ENCODE results near the gene DOCK1.

Gene DOCK1

GRCh38 chr10:127385066-127385465 lies 479.8 kb downstream of the DOCK1 start:
- Histone ChIP-seq H3K4me1 (ENCODE audit: insufficient read depth, low read length) (no peaks in the 10 kb centered on the region), H3K9me3 (ENCODE audit: insufficient read depth, low read length, severe bottlenecking) (no peaks in the 10 kb centered on the region), H2AFZ (ENCODE audit: low read depth, low read length) (no peak overlapping the region), H3K4me3 (ENCODE audit: low read depth in 1 of 2, low read length in 2 of 2) (no peak overlapping the region), H3K36me3 (ENCODE audit: insufficient read depth, low read length) (no peaks in the 10 kb centered on the region), H3K9ac (ENCODE audit: low read depth, low read length) (no peak overlapping the region), H3K27ac (ENCODE audit: low read length) (no peak overlapping the region), H4K20me1 (ENCODE audit: insufficient read depth, low read length) (no peaks in the 10 kb centered on the region), H3K4me2 (ENCODE audit: insufficient read depth, low read length) (no peak overlapping the region), H3K79me2 (ENCODE audit: insufficient read depth, low read length) (no peaks in the 10 kb centered on the region), H3K27me3 (ENCODE audit: insufficient read depth, low read length, poor library complexity) (no peaks in the 10 kb centered on the region)
- no peak for TF ChIP-seq EZH2 (IDR thresholded peaks at IDR 0.05; ENCODE audit: borderline replicate concordance, low read depth, low read length, severe bottlenecking)
- TF ChIP-seq, protein P1, sequence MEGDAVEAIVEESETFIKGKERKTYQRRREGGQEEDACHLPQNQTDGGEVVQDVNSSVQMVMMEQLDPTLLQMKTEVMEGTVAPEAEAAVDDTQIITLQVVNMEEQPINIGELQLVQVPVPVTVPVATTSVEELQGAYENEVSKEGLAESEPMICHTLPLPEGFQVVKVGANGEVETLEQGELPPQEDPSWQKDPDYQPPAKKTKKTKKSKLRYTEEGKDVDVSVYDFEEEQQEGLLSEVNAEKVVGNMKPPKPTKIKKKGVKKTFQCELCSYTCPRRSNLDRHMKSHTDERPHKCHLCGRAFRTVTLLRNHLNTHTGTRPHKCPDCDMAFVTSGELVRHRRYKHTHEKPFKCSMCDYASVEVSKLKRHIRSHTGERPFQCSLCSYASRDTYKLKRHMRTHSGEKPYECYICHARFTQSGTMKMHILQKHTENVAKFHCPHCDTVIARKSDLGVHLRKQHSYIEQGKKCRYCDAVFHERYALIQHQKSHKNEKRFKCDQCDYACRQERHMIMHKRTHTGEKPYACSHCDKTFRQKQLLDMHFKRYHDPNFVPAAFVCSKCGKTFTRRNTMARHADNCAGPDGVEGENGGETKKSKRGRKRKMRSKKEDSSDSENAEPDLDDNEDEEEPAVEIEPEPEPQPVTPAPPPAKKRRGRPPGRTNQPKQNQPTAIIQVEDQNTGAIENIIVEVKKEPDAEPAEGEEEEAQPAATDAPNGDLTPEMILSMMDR (IDR thresholded peaks at IDR 0.05; ENCODE audit: borderline replicate concordance, extremely low read depth, low read length, poor library complexity, severe bottlenecking): no peak
- no peak for ATAC-seq (ENCODE audit: insufficient read depth, low read depth)
- no peak for DNase-seq

DNA sequence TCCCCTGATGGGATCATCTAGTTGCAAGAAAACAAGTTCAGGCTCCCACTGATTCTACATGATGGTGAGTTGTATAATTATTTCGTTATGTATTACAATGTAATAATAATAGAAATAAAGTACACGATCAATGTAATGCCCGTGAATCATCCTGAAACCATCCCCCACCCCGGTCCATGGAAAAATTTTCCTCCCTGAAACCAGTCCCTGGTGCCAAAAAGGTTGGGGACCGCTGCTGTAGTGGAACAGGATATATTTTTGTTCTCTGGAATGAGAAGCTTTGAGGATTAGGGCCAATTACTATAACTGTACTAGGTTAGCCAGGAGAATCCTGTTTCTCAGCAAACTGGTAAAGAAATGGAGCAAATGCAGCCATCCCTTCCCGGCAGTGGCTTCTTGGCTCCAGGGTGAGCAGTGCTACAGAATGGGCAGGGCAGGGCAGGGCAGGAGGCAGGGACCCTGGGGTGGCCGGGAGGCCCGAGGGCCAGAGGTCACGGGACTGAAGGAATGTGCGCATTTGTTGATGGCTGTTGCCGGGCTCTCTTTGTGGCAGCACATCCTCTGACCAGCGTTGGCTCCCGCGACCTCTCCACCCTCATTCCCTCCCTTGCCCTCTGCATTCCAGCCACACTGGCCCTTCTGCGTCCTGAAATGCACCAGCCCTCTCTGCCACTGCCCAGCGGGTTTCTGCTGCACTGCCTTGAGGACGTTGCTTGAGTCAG lies 481.5 kb downstream of the DOCK1 start:
- no peak for ATAC-seq (ENCODE audit: insufficient read depth, low read depth)

DNA sequence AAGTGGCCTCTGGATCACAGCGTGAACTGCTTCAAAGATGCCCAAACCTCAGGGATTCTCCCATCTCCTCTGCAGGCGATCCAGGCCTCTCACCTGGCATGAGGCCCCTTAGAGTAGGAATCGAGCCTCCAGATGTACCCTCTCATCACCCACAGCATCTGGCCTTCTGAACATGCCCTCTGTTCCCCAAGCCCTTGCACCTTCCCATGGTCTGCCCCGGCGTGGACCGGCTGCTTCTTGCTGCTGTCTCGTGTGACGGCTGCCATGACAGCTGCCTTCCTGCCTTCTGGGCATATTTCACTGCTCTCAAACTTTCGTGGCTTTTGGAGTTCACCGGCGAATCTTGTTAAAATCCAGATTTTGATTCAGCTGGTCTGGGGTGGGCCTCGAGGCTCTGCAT lies 486.6 kb downstream of the DOCK1 start:
- no peaks in the 10 kb centered on the region for H4K20me1 ChIP-seq (ENCODE audit: insufficient read depth, low read length)
- TF ChIP-seq, protein P1 (IDR thresholded peaks at IDR 0.05; ENCODE audit: borderline replicate concordance, extremely low read depth, low read length, poor library complexity, severe bottlenecking): no peak
- TF ChIP-seq EZH2 (IDR thresholded peaks at IDR 0.05; ENCODE audit: borderline replicate concordance, low read depth, low read length, severe bottlenecking): no peak
- no peak for DNase-seq
- H3K9ac ChIP-seq (ENCODE audit: low read depth, low read length): no peak overlapping the region
- H3K4me3 ChIP-seq (ENCODE audit: low read depth in 1 of 2, low read length in 2 of 2): no peak overlapping the region
- H3K9me3 ChIP-seq (ENCODE audit: insufficient read depth, low read length, severe bottlenecking): no peaks in the 10 kb centered on the region
- no peak for ATAC-seq (ENCODE audit: insufficient read depth, low read depth)
- H3K27me3 ChIP-seq (ENCODE audit: insufficient read depth, low read length, poor library complexity): no peaks in the 10 kb centered on the region
- no peak overlapping the region for H2AFZ ChIP-seq (ENCODE audit: low read depth, low read length)
- no peaks in the 10 kb centered on the region for H3K36me3 ChIP-seq (ENCODE audit: insufficient read depth, low read length)
- no peaks in the 10 kb centered on the region for H3K79me2 ChIP-seq (ENCODE audit: insufficient read depth, low read length)
- H3K4me1 ChIP-seq (ENCODE audit: insufficient read depth, low read length): no peaks in the 10 kb centered on the region
- H3K4me2 ChIP-seq (ENCODE audit: insufficient read depth, low read length): no peak overlapping the region
- no peak overlapping the region for H3K27ac ChIP-seq (ENCODE audit: low read length)

More for the DNA sequence above, 481.5 kb downstream of the DOCK1 start:
- H3K9me3 ChIP-seq (ENCODE audit: insufficient read depth, low read length, severe bottlenecking): no peaks in the 10 kb centered on the region
- no peaks in the 10 kb centered on the region for H4K20me1 ChIP-seq (ENCODE audit: insufficient read depth, low read length)
- H3K4me2 ChIP-seq (ENCODE audit: insufficient read depth, low read length): no peak overlapping the region
- H3K27ac ChIP-seq (ENCODE audit: low read length): no peak overlapping the region
- no peak overlapping the region for H2AFZ ChIP-seq (ENCODE audit: low read depth, low read length)
- H3K4me1 ChIP-seq (ENCODE audit: insufficient read depth, low read length): no peaks in the 10 kb centered on the region
- TF ChIP-seq, protein P1 (IDR thresholded peaks at IDR 0.05; ENCODE audit: borderline replicate concordance, extremely low read depth, low read length, poor library complexity, severe bottlenecking): no peak
- no peak for TF ChIP-seq EZH2 (IDR thresholded peaks at IDR 0.05; ENCODE audit: borderline replicate concordance, low read depth, low read length, severe bottlenecking)
- no peaks in the 10 kb centered on the region for H3K36me3 ChIP-seq (ENCODE audit: insufficient read depth, low read length)
- H3K79me2 ChIP-seq (ENCODE audit: insufficient read depth, low read length): no peaks in the 10 kb centered on the region
- H3K27me3 ChIP-seq (ENCODE audit: insufficient read depth, low read length, poor library complexity): no peaks in the 10 kb centered on the region
- H3K9ac ChIP-seq (ENCODE audit: low read depth, low read length): no peak overlapping the region
- DNase-seq: no peak
- no peak overlapping the region for H3K4me3 ChIP-seq (ENCODE audit: low read depth in 1 of 2, low read length in 2 of 2)

Measured in DND-41 (cell line).